8988T (cell line): ENCODE measurements around the gene ARHGAP24.
"Not testable (repeated sequence)": the region's sequence is repeated elsewhere in the genome, so short reads cannot be mapped to it uniquely, and the experiment has no call there.

Experiments used
- DNase-seq: peaks from one replicate; pipeline ENCODE4 v3.0.0; 2011

ARHGAP24 gene

GRCh38 chr4:85486425-85487086 is 11.6 kb downstream of the ARHGAP24 start:
- no peak for DNase-seq

GRCh38 chr4:85488416-85488815 is 13.5 kb downstream of the ARHGAP24 start:
- no peak for DNase-seq

- DNase-seq, result no peak
These were observed 14.5 kb downstream of the ARHGAP24 start for GRCh38 chr4:85489273-85489981.

- DNase-seq, result no peak
These were observed 16.6 kb downstream of the ARHGAP24 start for GRCh38 chr4:85491527-85491926.

- no peak for DNase-seq
These were observed 17.4 kb downstream of the ARHGAP24 start for GRCh38 chr4:85492336-85492735.

- no peak for DNase-seq
These were observed 20.7 kb downstream of the ARHGAP24 start for GRCh38 chr4:85495621-85496020.

- DNase-seq, result no peak
These were observed 21.3 kb downstream of the ARHGAP24 start for GRCh38 chr4:85496126-85496849.

- no peak for DNase-seq
These were observed 22.0 kb downstream of the ARHGAP24 start for GRCh38 chr4:85496933-85497332.

- DNase-seq, result no peak
These were observed 23.3 kb downstream of the ARHGAP24 start for GRCh38 chr4:85498068-85498733.

- DNase-seq, result no peak
These were observed 24.6 kb downstream of the ARHGAP24 start for GRCh38 chr4:85499573-85499972.

- DNase-seq, result no peak
These were observed 25.3 kb downstream of the ARHGAP24 start for GRCh38 chr4:85500110-85500867.

- not testable (repeated sequence) for DNase-seq
These were observed 26.2 kb downstream of the ARHGAP24 start for GRCh38 chr4:85501145-85501544.

- no peak for DNase-seq
These were observed 33.7 kb downstream of the ARHGAP24 start for GRCh38 chr4:85508654-85509053.

- no peak for DNase-seq
These were observed 35.1 kb downstream of the ARHGAP24 start for GRCh38 chr4:85509882-85510631.

- no peak for DNase-seq
These were observed 35.7 kb downstream of the ARHGAP24 start for GRCh38 chr4:85510632-85510984.

- DNase-seq, result no peak
These were observed 37.7 kb downstream of the ARHGAP24 start for GRCh38 chr4:85512446-85513205.

- DNase-seq, result no peak
These were observed 39.2 kb downstream of the ARHGAP24 start for GRCh38 chr4:85514117-85514516.

GRCh38 chr4:85514783-85515182 is 39.8 kb downstream of the ARHGAP24 start:
- DNase-seq, result no peak

GRCh38 chr4:85515701-85516100 is 40.8 kb downstream of the ARHGAP24 start:
- no peak for DNase-seq

- not testable (repeated sequence) for DNase-seq
These were observed 43.6 kb downstream of the ARHGAP24 start for GRCh38 chr4:85518526-85518925.
